K562 (cell line): ENCODE data around the gene OR6S1. TPM values are rescaled to one million over a fixed set of nuclear protein-coding genes. Genes with fewer than 3 reads are reported as not detected.

Experiments used
- BRF1 ChIP-seq: IDR thresholded peaks from 3 replicates; pipeline ENCODE4 v1.6.1; 2011; ENCODE audit warnings: borderline replicate concordance, mild to moderate bottlenecking; ENCODE audit not compliant: insufficient read length; ENCODE audit errors: extremely low read depth
- E2F1 ChIP-seq: sonication (generic); formaldehyde crosslinking; IDR thresholded peaks from 2 replicates; pipeline ENCODE4 v1.8.1; 2023; ENCODE audit warnings: mild to moderate bottlenecking, missing genetic modification reagents, moderate library complexity
- E2F3 ChIP-seq: fragments of 250-450 bp; sonication (Bioruptor Pico); IDR thresholded peaks from 2 replicates; pipeline ENCODE4 v1.4.0; 2020; ENCODE audit warnings: mild to moderate bottlenecking
- ELK1 ChIP-seq: sonication (generic); formaldehyde crosslinking; IDR thresholded peaks from 2 replicates; pipeline ENCODE4 v1.8.1; 2022; ENCODE audit warnings: missing genetic modification reagents
- HNRNPLL ChIP-seq: fragments of 200-400 bp; formaldehyde crosslinking; IDR thresholded peaks from 2 replicates; pipeline ENCODE4 v1.6.1; 2017; ENCODE audit warnings: low read length, low read depth, mild to moderate bottlenecking; ENCODE audit not compliant: poor library complexity, severe bottlenecking
- IRF9 ChIP-seq: fragments of 450-650 bp; IDR thresholded peaks from 2 replicates; pipeline ENCODE4 v1.6.1; 2016; ENCODE audit warnings: missing biosample characterization, missing genetic modification characterization
- KHSRP ChIP-seq: fragments of 450-650 bp; IDR thresholded peaks from 2 replicates; pipeline ENCODE4 v1.6.1; 2017
- MBD1 ChIP-seq: fragments of 250-450 bp; sonication (Bioruptor Pico); IDR thresholded peaks from 2 replicates; pipeline ENCODE4 v1.8.0; 2022; ENCODE audit warnings: inconsistent platforms
- NFIX ChIP-seq: fragments of 250-450 bp; sonication (Bioruptor Pico); IDR thresholded peaks from 2 replicates; pipeline ENCODE4 v1.4.0; 2020; ENCODE audit warnings: low read depth, mild to moderate bottlenecking, moderate library complexity
- NONO ChIP-seq, 2 experiments: fragments of 200-400 bp in 1 of 2; fragments of 450-650 bp in 1 of 2; formaldehyde crosslinking in 1 of 2; IDR thresholded peaks; 2 replicates each; pipeline ENCODE4 v1.6.1; 2017; ENCODE audit warnings: low read depth in 2 of 2, mild to moderate bottlenecking in 2 of 2, moderate library complexity in 2 of 2, low read length in 1 of 2
- PHF20 ChIP-seq: fragments of 450-650 bp; IDR thresholded peaks from 2 replicates; pipeline ENCODE4 v1.6.1; 2018; ENCODE audit not compliant: partially characterized antibody
- POLR2H ChIP-seq: IDR thresholded peaks from 2 replicates; pipeline ENCODE4 v1.6.1; 2016; ENCODE audit warnings: missing genetic modification characterization, low read depth, mild to moderate bottlenecking, control low read depth, missing compliant biosample characterization, moderate library complexity
- SMC3 ChIP-seq: conservative IDR thresholded peaks from 2 replicates; pipeline ENCODE4 v1.6.1; 2011; ENCODE audit warnings: low read depth, low read length, improper control_type of control experiment; ENCODE audit not compliant: insufficient read depth
- TOE1 ChIP-seq, 2 experiments: fragments of 450-650 bp in 1 of 2; sonication (generic) in 1 of 2; formaldehyde crosslinking in 1 of 2; IDR thresholded peaks; 2 replicates each; pipeline versions ENCODE4 v1.7.1 to v1.8.0; 2016 to 2022; ENCODE audit warnings: borderline replicate concordance in 2 of 2, mild to moderate bottlenecking in 2 of 2, antibody characterized with exemption in 1 of 2, inconsistent platforms in 1 of 2, low read depth in 1 of 2, missing genetic modification reagents in 1 of 2, moderate library complexity in 1 of 2
- ZBTB5 ChIP-seq: fragments of 450-650 bp; IDR thresholded peaks from 2 replicates; pipeline ENCODE4 v1.6.1; 2017; ENCODE audit warnings: antibody characterized with exemption
- ZNF551 ChIP-seq: fragments of 250-450 bp; sonication (Bioruptor Pico); IDR thresholded peaks from 2 replicates; pipeline ENCODE4 v1.5.0; 2021; ENCODE audit warnings: mild to moderate bottlenecking, moderate library complexity
- ZNF584 ChIP-seq: fragments of 200-800 bp; sonication (Bioruptor generic); IDR thresholded peaks from 2 replicates; pipeline ENCODE4 v1.6.1; 2016; ENCODE audit warnings: low read depth, mild to moderate bottlenecking, missing genetic modification characterization, missing compliant biosample characterization
- polyA plus RNA-seq, 8 experiments: library from polyadenylated mRNA; depleted of rRNA in 4 of 8; stranded (reverse) in 5 of 8; unstranded in 3 of 8; fragments of >200 nt; fragmentation: Nextera tagmentation in 2 of 8; fragmentation: Illumina TruSeq in 1 of 8; extraction: Ambion mirVana in 2 of 8; extraction: Trizol in 1 of 8; gene quantifications; 2 replicates each; pipeline versions ENCODE4 v1.2.1 to v1.2.3, GENCODE V29; 2011 to 2014; ENCODE audit warnings: inconsistent platforms in 1 of 8, missing spikeins in 1 of 8
- total RNA-seq, 7 experiments: library from RNA; depleted of rRNA in 6 of 7; stranded (reverse); fragments of >200 nt in 6 of 7; fragmentation: Illumina TruSeq in 2 of 7; extraction: Trizol in 2 of 7; gene quantifications; 2 replicates each; pipeline versions ENCODE4 v1.2.1 to v1.2.3, GENCODE V29; 2011 to 2021; ENCODE audit warnings: low replicate concordance in 1 of 7

The OR6S1 gene
- total and polyA plus RNA-seq, 9 of the 15 experiments (the other 6 are each of a cell fraction or from before 2014, with no cell fraction given): not detected

GRCh38 chr14:20681348-20682126 lies 40.0 kb upstream of the OR6S1 start (continued):
- TF ChIP-seq BRF1 (no peak), E2F1 (CRISPR knock-in tag) (no peak), ZNF584 (CRISPR knock-in tag) (no peak), KHSRP (no peak), E2F3 (CRISPR knock-in tag) (no peak), POLR2H (tag) (peak; percentile 99), NONO (IDR thresholded peaks at IDR 0.05; ENCODE audit: low read depth in 2 of 2, low read length in 1 of 2) (no peak), ELK1 (CRISPR knock-in tag) (no peak), TOE1 (IDR thresholded peaks at IDR 0.05; ENCODE audit: borderline replicate concordance) (peak; percentile 40), TOE1 (CRISPR knock-in tag; IDR thresholded peaks at IDR 0.05; ENCODE audit: borderline replicate concordance, low read depth) (no peak), ZNF551 (CRISPR knock-in tag) (no peak), HNRNPLL (no peak), MBD1 (CRISPR knock-in tag) (no peak), PHF20 (no peak), IRF9 (no peak), SMC3 (0 out of 2 replicates have a peak, but pooled peaks have one; percentile 3), NFIX (CRISPR knock-in tag) (no peak), ZBTB5 (peak; percentile 50; the same call in 1 of the 2 replicates)
